ENCODE results near the gene SMCP.

Gene SMCP

DNA sequence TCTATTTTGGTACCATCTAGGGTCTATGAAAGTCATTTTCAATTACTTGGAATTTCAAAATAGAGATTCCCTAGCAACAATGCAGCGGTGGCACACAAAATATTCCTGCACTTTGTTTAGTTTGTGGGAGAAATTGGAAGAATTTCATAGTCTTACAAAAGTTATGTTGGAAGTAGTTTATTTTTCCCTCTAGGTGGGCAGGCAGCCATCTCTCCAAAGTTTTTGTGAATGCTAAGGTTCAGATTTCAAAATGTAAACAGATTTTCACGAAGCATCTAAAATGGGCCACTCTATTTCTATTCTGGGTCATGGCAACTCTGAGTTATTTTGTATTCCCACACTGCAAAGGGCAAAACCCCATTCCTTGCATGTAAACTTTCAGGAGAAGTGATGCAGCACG, 8.0 kb downstream of the SMCP start:
- no peak for DNase-seq (ENCODE audit: low read depth in 2 of 2, low spot score in 1 of 2)

DNA sequence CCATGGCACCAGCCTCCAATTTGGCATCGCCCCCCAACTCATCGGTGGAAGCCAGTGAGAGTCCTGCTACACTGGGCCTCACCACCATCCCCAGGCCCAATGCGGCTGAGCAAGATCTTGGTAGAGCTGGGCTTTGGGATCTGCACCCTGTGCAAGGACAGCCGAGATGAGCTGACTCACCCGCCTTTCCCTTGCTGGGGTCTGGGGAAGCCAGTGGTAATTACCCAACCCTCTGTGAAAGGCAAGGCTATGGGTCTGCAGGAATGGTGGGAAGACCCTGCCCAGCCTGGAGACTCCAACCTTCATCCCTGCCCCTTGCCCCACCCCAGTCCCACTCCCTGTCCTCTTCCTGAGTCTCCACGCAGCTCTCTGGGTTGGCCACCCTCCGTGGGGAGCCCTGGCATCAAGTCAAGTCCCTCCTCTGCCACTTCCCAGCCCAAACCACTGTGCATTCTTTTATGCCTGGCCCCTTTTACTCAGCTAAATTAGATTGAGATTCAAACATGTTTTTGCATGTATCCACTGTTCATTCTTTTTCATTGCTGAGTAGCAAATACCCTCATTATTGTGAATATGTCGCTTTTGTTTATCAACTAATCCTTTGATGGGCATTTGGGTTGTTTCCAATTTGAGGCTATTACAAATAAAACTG, 8.8 kb downstream of the SMCP start:
- no peak for DNase-seq (ENCODE audit: low read depth in 2 of 2, low spot score in 1 of 2)

DNA sequence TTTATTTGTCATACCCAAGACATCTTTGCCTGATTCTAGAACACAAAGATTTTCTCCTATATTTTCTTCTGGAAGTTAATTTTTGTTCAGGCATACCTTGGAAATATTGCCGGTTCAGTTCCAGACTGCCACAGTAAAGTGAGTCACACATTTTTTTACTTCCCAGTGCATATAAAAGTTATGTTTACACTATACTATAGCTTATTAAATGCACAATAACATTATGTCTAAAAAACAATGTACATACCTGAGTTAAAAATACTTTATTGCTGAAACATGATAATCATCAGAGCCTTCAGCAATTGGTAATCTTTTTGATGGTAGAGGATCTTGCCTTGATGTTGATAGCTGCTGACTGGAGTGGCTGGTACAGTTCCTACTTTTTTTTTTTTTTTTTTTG, 10.0 kb downstream of the SMCP start:
- DNase-seq (ENCODE audit: low read depth in 2 of 2, low spot score in 1 of 2) = no peak

DNA sequence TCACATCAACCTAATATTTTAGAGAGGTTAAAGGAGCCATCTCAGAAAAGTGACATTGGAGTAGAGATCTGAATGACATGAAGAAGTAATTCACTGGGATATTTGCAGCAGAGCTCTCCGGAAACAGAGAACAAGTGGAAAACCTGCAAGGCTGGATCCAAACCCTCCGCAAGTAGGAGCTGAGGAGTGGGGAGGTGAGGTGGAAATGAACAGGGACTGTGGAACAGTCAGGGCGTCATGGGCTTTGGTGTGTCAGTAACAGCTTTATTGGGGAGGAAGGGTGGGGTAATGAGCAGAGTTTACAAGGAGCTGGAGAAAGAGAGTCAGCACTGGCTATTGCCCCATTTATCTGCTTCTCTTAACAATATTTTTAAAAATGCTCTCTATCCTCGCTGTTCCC, 20.9 kb downstream of the SMCP start:
- no peak for DNase-seq (ENCODE audit: low read depth in 2 of 2, low spot score in 1 of 2)

DNA sequence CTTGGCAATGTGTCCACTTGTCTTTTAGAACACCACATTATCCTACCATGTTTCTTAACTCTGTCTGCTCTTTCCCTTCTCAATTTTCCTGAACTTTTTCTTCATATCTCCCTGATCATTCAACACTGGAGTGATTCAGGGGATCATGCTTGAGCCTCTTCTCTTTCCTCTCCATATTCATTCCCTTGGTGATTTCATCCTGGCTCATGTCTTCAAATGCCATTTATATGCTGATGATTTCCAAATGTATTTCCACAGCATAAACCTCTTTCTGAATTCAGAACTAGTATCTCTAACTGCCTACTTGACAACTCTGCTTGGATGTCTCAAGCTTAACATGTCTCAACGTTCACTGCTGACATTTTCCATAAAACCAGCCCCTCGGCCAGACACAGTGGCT, 21.8 kb downstream of the SMCP start:
- DNase-seq (ENCODE audit: low read depth in 2 of 2, low spot score in 1 of 2) = no peak

DNA sequence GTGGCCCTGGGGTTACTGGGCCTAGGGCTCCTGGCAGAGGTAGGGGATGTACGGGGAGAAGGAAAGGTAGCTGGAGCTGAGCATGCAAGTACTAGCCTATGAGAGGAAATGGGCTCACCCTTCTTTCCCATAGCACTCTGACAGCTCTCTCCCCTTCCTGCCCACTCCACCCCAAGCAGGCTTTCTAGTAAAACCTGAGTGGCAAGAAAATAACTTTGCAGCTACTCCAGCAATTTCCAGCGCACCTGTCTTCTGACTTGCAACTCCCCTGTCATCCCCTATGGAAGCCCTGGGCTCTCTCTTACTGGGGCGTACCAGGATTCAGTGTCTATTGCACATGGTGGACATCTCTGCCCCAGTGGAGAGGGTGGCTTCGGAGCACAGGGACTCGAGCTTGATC, 23.5 kb downstream of the SMCP start:
- DNase-seq (ENCODE audit: low read depth in 2 of 2, low spot score in 1 of 2) = no peak

DNA sequence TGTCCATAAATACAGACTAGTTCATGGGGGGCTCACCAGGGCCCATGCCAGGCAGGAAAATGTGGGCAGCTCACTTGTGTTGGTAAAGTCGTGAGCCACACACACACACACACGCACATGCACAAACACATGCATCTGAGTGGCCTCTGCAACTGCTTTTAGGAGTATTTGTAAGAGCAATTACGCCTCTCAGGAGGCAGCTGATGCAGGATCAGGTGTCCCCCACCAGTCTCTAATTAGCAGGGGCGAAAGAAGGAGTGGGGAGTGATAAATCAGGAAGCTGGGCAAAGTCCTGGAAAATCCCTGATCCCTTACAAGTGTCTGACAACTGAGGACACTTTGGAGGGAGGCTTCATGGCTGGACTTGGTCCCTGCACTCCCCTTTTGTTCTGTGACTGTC, 24.5 kb downstream of the SMCP start:
- DNase-seq (ENCODE audit: low read depth in 2 of 2, low spot score in 1 of 2) = no peak

DNA sequence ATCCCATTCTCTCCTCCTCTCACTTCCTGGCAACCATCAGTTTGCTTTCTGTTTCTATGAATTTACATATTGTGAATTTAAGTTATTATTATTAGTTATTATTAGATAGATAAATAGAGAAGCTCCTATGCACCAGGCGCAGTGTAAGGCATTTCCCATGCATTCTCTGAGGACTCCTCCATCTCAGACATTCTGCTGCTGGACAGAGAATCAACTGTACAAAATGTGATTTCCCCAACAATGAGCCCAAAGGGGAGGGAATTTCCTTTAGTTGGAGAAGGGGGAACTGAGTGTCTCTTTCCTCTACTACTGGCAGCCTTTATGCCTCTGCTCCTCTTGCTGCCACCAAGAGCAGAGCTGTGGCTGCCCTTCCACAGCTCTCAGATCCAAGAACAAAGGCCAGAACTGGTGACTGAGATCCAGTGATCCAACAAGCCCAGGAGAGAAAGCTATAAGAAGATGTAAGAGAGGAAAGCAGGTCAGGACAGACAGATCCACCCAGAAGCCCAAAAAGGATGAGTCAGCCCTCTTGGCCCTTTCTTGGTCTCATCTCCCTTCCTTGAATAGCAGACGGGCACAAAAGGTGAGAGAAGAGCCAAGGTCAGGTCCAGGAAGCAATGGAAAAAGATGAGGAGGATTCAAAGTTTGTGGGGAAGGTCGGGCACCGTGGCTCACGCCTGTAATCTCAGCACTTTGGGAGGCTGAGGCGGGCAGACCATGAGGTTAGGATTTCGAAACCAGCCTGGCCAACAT, 26.7 kb downstream of the SMCP start:
- DNase-seq (ENCODE audit: low read depth in 2 of 2, low spot score in 1 of 2) = no peak

DNA sequence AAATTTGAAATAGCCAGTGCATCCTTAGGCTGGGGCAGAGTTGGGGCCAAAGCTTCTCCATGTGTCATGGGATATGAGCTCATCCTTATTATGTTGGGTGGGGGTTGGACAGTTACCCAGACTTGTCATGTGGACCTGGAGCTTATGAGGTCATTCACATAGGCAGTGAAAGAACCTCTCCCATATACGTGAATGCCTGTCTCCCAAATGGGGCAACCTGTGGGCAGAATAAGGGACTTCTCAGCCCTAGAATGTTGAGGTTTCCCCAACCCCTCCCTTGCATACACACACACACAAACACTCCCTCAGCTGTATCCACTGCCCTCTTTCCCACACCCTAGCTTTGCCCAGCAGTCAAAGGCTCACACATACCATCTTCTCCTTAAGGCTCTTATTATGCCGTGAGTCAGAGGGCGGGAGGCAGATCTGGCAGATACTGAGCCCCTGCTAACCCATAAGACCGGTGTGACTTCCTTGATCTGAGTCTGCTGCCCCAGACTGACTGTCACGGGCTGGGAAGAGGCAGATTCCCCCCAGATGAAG, 28.0 kb downstream of the SMCP start:
- DNase-seq (ENCODE audit: low read depth in 2 of 2, low spot score in 1 of 2) = no peak

DNA sequence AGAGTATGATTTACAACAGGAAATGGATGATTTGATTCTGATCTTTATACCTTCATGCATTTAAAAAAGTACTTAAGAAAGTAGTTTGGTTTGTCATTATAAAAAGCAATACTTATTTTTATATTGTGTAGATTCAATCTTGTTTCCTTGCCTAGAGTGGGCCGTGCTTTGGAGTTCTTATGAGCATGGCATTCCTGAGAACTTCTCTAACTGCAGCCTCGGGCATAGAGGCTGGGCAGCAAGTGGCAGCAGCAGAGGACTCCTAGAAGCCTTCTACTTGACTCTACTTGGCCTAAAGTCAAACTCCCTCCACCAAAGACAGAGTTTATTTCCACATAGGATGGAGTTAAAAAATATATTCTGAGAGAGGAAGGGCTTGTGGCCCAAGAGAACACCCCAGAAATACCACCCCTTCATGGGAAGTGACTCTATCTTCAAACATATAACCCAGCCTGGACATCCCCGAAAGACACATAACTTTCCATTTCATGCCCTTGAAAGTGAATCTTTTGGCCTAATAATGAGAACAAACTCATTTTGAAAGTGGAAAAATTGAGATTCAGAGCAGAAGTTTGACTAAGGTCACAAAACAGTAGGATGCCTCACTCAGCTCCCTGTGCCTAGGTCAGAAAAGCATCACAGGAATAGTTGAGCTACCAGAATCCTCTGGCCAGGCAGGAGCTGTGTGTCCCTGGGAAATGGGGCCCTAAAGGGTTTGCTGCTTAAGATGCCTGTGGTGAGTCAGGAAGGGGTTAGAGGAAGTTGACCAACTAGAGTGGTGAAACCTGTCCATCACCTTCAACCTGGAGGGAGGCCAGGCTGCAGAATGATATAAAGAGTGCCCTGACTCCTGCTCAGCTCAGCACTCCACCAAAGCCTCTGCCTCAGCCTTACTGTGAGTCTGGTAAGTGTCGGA, 29.8 kb downstream of the SMCP start, which contains the start of gene IVL:
Gene IVL, plus strand, starts transcription at position 861 of the 916 bp plus-strand sequence. CDS start 1,252 bp downstream, outside the sequence.
- no peak for DNase-seq (ENCODE audit: low read depth in 2 of 2, low spot score in 1 of 2)

DNA sequence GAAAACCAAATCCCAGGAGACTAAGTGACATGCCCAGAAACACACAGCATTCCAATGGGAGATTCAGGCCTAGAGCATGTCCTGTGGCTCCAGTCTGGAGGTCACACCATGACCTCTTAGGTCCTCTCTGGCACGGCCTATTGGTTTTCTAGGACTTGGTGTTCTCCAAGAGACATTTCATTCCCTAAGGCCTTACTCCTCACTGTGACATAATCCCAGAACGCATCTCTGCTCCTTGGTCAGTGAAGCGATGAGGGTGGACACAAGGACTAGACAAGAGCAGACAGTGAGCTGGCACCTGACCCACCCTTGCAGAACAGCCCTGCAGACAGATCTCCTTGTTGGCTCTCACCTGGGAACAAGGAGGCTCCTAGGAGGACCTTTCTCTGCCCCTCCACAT, 31.1 kb downstream of the SMCP start:
- DNase-seq (ENCODE audit: low read depth in 2 of 2, low spot score in 1 of 2) = no peak

DNA sequence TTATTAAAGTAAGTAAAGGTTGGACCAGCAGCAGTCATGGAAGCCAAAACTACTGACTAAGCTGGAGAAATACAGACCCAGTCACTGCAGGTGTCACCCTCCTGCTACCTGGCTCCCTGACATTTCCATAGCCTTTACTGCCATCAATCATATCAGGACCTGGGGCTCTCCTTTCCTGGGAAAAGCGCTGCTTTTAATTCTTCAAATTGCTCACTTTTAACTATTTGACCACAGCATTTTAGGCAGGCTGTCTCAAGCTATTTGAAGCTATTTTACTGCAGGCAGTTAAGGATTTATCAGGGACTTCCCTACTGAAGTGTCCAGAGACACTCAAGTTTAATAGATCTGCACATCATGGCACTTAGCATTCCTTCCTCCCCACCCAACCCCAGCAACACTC, 34.3 kb downstream of the SMCP start:
- no peak for DNase-seq (ENCODE audit: low read depth in 2 of 2, low spot score in 1 of 2)

DNA sequence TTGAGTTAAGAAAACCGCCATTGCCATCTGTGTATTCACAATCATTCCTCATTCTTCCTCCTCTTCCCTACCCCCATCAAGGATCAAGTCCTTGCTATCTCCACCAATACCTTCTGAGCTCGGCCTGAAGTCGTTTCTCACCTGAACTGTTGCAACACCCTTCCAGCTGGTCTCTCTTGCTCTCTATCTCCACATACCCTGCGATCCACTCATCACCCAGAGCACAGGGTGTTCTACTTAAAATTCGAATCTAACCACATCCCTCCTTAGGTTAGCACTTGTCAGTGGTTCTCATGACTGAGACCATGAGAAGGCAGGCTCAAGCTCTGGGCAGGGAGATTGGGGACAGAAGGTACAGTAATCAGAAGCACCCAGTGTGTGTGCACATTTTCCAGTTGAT, 34.8 kb downstream of the SMCP start:
- DNase-seq (ENCODE audit: low read depth in 2 of 2, low spot score in 1 of 2) = no peak

DNA sequence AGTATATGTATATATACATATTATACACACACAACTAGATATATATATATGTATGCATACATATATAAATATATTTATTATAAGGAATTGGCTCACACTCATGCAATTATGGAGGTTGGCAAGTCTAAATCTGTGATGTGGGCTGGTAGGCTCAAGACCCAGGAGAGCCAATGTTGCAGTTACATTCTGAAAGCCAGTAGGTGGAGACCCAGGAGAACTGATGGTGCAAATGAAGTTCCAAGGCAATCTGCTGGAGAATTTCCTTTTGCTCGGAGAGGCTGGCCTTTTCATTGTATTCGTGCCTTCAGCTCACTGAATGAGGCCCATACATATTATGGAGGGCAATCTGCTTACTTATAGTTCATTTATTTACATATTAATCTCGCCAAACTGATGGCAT, 39.7 kb downstream of the SMCP start:
- no peak for DNase-seq (ENCODE audit: low read depth in 2 of 2, low spot score in 1 of 2)

DNA sequence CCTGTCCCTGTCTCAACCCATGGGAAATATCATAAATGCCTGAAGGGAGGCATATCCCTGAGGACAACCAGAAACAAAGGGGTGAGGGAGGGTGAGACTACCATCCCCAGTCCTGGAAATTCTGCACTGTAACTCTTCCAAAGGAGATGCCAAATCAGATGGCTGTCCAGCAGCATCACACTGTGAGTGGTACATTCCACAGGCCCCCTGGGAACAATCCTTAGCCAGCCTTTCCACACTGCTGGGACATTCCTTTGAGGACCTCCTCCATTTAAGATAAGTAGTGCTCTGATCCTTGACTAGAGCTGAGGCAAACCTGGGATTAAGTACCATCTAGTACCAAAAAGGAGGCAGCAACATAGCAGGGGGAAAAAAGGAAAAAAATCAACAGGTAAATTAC, 40.9 kb downstream of the SMCP start:
- no peak for DNase-seq (ENCODE audit: low read depth in 2 of 2, low spot score in 1 of 2)

DNA sequence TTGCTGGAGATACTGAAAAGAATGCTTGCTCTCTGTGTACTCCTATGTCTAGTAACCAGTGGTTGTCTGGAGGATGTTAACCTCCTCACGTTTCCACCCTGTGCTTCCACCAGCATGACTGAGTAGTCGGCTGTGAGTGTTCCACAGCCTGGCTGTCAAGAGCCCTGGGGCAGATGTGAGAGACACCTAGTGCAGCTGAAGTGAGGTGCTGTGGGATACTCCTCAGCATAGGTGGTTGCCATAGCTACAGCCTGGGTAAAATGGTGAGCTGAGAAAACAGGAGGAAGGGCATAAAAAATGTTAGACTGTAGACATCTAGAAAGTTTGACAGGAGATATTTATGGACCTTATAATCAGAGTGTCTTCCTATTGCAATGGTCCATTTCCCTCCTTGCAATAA, 46.1 kb downstream of the SMCP start:
- no peak for DNase-seq (ENCODE audit: low read depth in 2 of 2, low spot score in 1 of 2)

DNA sequence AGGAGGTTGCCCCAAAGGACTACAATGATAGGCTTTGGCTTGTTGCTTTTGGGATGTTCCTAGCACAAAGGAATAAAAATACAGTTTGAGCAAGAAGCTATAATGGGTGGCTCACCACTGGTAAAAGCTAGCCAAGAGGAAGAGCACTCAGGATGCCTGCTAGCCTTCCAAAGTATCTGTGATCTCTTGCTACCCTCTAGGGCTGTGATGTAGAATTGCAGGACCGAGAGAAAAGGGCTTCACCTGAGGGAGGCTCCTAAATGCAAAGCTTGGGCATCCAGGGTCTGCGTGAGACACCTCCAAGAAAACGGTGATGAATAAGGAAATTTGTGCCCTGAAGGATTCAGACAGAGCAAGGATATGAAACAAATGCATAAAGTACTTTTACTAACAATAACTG, 48.0 kb downstream of the SMCP start:
- DNase-seq (ENCODE audit: low read depth in 2 of 2, low spot score in 1 of 2) = no peak

DNA sequence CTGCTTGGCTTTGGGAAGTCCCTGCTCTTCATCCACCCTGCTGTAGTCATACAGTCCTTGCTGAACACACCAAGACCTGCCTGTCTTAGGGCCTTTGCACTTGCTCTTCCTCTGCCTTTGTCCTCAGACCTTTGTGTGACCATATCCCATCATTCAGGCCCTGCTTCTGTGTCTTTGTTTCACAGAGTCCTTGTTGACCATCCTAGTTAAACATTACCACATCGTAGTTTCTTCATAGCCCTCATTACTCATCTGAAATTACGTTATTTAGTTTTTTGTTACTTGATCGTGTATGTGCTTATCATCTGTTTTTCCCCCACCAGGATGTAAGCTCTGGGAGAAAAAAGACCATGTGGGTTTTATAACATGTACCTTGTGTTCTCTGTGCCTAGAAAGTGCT, 50.5 kb downstream of the SMCP start:
- DNase-seq (ENCODE audit: low read depth in 2 of 2, low spot score in 1 of 2) = no peak

DNA sequence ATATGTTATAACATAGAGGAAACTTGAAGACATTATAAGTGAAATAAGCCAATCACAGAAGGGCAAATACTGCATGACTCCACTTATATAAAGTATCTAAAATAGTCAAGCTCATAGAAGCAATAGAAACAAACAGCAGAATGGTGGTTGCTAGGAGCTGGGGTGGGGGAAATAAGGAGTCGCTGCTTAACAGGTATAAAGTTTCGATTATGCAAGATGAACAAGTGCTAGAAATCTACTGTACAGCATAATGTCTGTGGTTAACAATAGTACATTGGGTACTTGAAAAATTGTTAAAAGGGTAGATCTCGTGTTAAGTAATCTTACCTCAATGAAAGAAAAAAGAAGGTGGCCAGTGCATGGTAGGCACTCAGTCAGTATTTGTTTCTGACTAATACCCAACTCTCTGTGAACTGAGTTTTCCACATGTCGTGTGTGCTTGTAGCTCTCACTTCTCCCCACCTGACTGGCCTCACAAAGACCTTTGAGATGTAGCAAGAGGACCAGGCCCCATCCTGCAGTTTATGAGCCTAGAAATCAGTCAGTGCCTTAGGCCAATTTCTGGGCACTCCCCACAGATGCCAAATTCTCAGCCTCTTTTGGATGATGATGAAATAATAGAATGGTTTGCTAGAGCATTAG, 54.2 kb downstream of the SMCP start:
- no peak for DNase-seq (ENCODE audit: low read depth in 2 of 2, low spot score in 1 of 2)

DNA sequence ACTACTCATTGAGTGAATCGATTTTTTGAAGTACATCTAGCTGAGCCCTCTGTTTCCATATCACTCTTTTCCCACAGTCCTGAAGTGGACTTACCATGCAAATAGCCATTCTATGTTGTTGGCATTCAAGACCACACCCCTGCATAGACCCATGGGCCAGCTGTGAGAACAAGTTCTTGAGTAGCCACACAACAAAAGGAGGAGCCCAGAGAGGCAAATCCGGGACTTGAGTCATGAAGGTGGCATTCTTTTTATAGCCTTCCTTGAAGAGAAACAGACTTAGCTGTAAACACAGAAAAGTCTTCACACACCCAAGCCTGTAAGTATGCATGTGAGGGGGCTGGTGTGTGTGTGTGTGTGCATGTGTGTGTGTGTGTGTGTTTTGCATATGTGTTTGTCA, 55.1 kb downstream of the SMCP start:
- DNase-seq (ENCODE audit: low read depth in 2 of 2, low spot score in 1 of 2) = no peak
